HepG2 (cell line): ENCODE measurements around the gene ADAMTS17.

Source experiments
- GABPA ChIP-seq, 2 experiments: IDR thresholded peaks; 2 replicates each; pipeline ENCODE4 v1.6.1; 2011 to 2016; ENCODE audit warnings: low read depth in 2 of 2, low read length in 1 of 2, missing biosample characterization in 1 of 2, missing genetic modification characterization in 1 of 2
- PRPF4 ChIP-seq: fragments of 200-400 bp; formaldehyde crosslinking; IDR thresholded peaks from 2 replicates; pipeline ENCODE4 v1.6.1; 2016; ENCODE audit warnings: low read length, low read depth; ENCODE audit not compliant: poor library complexity, severe bottlenecking

DNA sequence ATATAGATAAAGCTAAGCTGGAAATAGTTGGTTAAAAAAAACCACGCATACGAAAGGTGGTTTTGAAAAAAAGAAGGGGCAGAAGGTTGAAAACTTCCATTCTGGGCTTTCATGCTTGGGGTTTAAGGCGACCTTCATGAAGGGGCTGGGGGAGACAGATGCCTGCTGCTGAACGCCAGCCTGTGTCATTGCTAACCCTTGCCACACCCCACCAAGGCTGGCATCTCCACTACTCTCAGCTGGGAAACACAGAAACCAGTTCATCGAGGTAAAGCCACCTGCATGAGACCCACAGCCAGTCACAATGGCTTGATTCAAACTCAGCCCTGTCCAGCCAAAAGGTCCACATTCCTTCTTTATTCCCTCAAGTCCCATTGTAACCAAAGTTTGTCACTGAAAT is 78.7 kb downstream of the ADAMTS17 start:
- TF ChIP-seq PRPF4 (no peak), GABPA (IDR thresholded peaks at IDR 0.05; ENCODE audit: low read depth, low read length) (no peak), GABPA (CRISPR knock-in tag; IDR thresholded peaks at IDR 0.05; ENCODE audit: low read depth) (no peak)
